GM19328 (cell line): ENCODE measurements around the gene MYO19.
"Not testable (repeated sequence)": the region's sequence is repeated elsewhere in the genome, so short reads cannot be mapped to it uniquely, and the experiment has no call there.

ENCODE experiments used
- ATAC-seq: cut with Tn5 transposase; IDR thresholded peaks from one replicate; pipeline ENCODE4 v1.9.1; 2021; ENCODE audit warnings: mild to moderate bottlenecking, moderate library complexity; ENCODE audit not compliant: unreplicated experiment

Gene MYO19

DNA sequence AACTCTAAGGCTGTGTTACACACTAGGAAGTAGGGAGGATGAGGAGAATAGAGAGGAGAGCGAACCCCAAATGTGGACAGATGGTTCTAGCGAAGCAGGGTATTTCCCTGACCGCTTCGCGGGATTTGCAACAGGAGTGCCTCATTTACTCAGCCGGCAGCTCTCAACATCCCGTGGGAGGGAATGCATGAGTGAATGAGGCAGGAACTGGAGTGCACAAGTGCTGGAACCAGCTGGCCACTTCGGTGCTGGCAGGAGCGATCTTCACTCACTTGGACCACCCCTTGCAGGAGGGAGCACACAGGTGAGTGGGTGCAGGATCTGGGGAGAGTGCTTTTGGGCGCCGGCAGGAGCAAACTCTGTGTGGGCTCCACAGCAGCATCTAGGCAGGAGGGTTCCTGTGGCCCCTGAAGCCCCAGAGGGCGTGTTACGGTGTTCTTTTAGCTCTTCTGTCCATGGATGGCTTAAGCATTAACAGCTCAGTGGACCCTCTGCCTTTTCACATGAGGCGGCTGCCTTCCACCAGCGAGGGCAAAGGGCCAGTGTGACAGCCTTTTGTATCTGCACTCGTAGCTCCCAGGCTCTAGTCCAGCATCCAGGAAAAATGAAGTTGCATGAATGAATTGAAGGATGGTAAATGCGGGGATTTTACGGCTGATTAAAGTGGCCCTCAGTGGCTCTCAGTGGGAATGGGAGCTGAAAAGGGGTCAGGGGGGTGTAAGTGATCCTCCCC is 65.6 kb downstream of the MYO19 start:
- no peak for ATAC-seq

DNA sequence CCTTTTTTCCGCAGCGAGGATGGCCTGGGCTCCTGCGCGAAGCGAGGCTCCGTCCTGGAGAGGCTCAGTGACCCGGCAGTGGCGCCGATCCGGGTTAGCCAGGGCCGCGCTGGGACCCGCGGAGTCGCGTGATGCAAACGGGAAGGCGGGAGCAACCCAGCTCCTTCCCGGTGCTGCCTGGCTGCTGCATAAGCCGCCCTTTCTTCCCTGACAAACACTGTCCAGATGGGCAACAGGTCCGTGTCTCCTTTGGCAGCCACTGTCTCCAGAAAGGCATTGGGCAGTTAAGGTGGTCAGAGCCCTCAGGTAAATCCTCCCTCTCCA is 69.9 kb downstream of the MYO19 start:
- no peak for ATAC-seq

- ATAC-seq: no peak
These were observed 70.5 kb downstream of the MYO19 start for GRCh38 chr17:36463916-36464764.

- no peak for ATAC-seq
These were observed 73.1 kb downstream of the MYO19 start for GRCh38 chr17:36461330-36462110.

DNA sequence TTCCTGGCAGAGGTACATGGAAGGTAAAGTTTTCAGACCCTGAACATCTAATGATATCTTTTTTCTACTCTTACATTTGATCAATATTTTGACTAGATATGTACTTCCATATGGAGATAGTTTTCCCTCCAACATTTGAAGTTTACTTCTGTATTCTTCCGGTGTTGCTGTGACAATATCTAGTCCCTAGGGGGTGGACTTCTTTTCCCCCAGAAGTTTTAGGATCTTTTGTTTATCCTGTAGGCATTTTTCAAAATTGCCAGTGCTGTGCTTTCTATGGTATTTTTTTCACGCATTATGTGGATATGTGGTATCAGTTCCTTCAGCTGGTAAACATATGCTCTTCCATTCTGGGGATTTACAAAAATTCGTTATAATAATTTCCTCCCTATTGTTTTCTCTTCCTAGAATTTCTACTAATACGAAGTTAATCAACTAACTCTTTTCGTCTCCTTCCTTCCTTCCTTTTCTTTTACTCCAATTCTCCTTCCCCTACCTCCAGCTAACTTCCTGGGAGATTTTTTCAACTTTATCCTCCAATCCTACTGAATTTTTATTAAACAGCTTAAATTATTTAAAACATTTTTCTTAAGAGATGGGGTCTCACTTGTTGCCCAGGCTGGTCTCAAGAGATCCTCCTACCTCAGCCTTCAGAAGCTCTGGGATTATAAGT is 74.3 kb downstream of the MYO19 start:
- no peak for ATAC-seq

GRCh38 chr17:36459601-36460000 is 75.1 kb downstream of the MYO19 start:
- no peak for ATAC-seq

GRCh38 chr17:36459045-36459444 is 75.6 kb downstream of the MYO19 start:
- ATAC-seq: no peak

GRCh38 chr17:36457701-36458100 is 77.0 kb downstream of the MYO19 start:
- not testable (repeated sequence) for ATAC-seq

- not testable (repeated sequence) for ATAC-seq
These were observed 81.8 kb downstream of the MYO19 start for GRCh38 chr17:36452888-36453287.

- ATAC-seq: not testable (repeated sequence)
These were observed 84.7 kb downstream of the MYO19 start for GRCh38 chr17:36449997-36450396.
